Upper lobe of left lung (tissue), 6 donors: ENCODE data around the gene CLEC4M. TPM values are rescaled to one million over a fixed set of nuclear protein-coding genes. Genes with fewer than 3 reads are reported as not detected.
A peak's percentile ranks its signal among the peaks of the same experiment; 100 is the strongest.

Experiments
- ATAC-seq, 2 donors: fragments of 200-7000 bp; cut with Tn5 transposase; one replicate each; pipeline ENCODE4 v1.9.1; 2022; ENCODE audit warnings: mild to moderate bottlenecking in 2 of 2, moderate library complexity in 2 of 2; ENCODE audit not compliant: low FRiP score in 2 of 2
- DNase-seq, 2 donors: peaks; one replicate each; pipeline ENCODE4 v3.0.0-alpha.2; 2019 to 2020
- H3K27ac ChIP-seq, 4 donors: fragments of 200-600 bp; sonication (generic); one replicate each; pipeline ENCODE4 v1.5.1; 2016 to 2019
- H3K27me3 ChIP-seq, 4 donors: fragments of 200-600 bp; sonication (generic); one replicate each; pipeline ENCODE4 v1.5.1; 2017 to 2019
- H3K36me3 ChIP-seq, 4 donors: fragments of 200-600 bp; sonication (generic); one replicate each; pipeline ENCODE4 v1.5.1; 2016 to 2019
- H3K4me1 ChIP-seq, 4 donors: fragments of 200-600 bp; sonication (generic); one replicate each; pipeline ENCODE4 v1.5.1; 2018 to 2019
- H3K4me3 ChIP-seq, 4 donors: fragments of 200-600 bp; sonication (generic); one replicate each; pipeline ENCODE4 v1.5.1; 2017 to 2019; ENCODE audit warnings: mild to moderate bottlenecking in 2 of 4, moderate library complexity in 1 of 4
- H3K9me3 ChIP-seq, 4 donors: fragments of 200-600 bp; sonication (generic); one replicate each; pipeline ENCODE4 v1.5.1; 2018 to 2019
- EP300 ChIP-seq, 4 donors: sonication (generic); formaldehyde crosslinking; IDR thresholded peaks; one replicate each; pipeline ENCODE4 v1.5.1; 2017; ENCODE audit warnings: antibody characterized with exemption in 4 of 4, control low read depth in 2 of 4
- POLR2A ChIP-seq, 4 donors: fragments of 450-650 bp; IDR thresholded peaks; one replicate each; pipeline ENCODE4 v1.5.1; 2016 to 2017; ENCODE audit warnings: antibody characterized with exemption in 4 of 4, mild to moderate bottlenecking in 2 of 4
- POLR2AphosphoS5 ChIP-seq, 2 donors: sonication (generic); formaldehyde crosslinking; IDR thresholded peaks; one replicate each; pipeline ENCODE4 v1.5.1; 2017; ENCODE audit warnings: antibody characterized with exemption in 2 of 2
- WGBS, 2 donors: methylation state at CpG; one replicate each; pipeline ENCODE4 v1.1.5; 2017 to 2018; 5-methylcytosine and 5-hydroxymethylcytosine counted together
- total RNA-seq, 6 donors: library from RNA; depleted of rRNA in 4 of 6; stranded (reverse); fragments of >200 nt in 4 of 6; gene quantifications; one replicate each; pipeline versions ENCODE4 v1.1.0 to v1.2.1, GENCODE V29; 2016 to 2021
- TF ChIP-seq, protein P1 (sequence below), 6 experiments: fragments of 450-650 bp in 4 of 6; fragments of 200-600 bp in 2 of 6; sonication (generic) in 2 of 6; IDR thresholded peaks; one replicate each; pipeline ENCODE4 v1.5.1; 2016 to 2019; ENCODE audit warnings: antibody characterized with exemption in 6 of 6
- donor health status: DM: no; HTN: no; CAD: no; lungs with moderate emphysema.
- donor health status: DM: no; HTN: yes; CAD: no; lungs with severe emphysema.

CLEC4M gene
- total RNA-seq, 6 donors from 2014 or later: 0.86 to 7.4 (median 3.1) TPM; not detected in 1

DNA sequence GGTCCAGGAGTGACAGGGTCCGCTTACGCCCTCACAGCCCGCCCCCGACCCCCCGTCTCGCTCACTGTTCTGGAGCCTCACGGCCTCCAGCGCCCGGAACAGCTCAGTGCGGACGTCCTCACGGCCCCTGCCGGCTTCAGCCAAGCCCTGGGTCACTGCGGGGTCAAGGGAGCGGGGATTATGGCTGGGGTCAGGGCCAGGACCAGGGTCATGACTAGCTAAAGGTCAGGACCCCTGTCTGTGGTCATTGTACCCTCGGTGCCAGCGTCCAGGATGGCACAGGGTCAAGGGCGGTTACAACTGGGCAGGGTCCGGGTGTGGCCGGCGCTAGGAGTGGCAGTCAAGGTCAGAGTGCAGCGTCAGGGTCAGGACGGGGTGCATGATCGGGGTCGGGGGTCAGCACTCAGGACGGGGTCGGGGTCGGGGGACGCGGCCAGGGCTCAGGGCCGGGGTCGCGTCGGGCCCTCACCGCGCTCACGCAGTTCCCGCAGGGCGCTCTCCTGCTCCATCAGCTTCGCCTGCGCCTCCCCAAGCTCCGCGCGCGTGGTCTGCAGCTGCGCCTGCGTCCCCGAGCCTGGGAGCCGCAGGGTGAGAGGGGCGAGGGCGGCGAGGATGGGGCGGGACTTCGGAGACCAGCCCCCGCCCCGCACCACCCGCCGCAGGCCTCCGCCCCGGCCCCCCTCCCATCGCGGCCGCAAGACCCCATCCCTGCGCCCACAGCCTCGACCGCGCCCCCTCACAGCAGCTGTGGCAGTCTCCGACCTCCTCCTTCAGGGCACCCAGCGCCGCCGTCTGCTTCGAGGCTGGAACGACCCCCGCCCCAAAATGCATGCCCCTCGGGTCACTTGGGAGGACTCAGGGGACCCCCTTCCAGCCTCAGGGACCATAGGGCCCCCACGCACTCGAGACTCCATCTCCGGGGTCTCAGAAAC lies 32.5 kb upstream of the CLEC4M start:
- ATAC-seq (no peak), DNase-seq (peak in 1 of 2 donors; percentile 73)
- H3K27ac ChIP-seq: no peak overlapping the region
- H3K9me3 ChIP-seq: no peaks in the 10 kb centered on the region
- TF ChIP-seq POLR2AphosphoS5 (IDR thresholded peaks at IDR 0.05): no peak
- TF ChIP-seq, protein P1, sequence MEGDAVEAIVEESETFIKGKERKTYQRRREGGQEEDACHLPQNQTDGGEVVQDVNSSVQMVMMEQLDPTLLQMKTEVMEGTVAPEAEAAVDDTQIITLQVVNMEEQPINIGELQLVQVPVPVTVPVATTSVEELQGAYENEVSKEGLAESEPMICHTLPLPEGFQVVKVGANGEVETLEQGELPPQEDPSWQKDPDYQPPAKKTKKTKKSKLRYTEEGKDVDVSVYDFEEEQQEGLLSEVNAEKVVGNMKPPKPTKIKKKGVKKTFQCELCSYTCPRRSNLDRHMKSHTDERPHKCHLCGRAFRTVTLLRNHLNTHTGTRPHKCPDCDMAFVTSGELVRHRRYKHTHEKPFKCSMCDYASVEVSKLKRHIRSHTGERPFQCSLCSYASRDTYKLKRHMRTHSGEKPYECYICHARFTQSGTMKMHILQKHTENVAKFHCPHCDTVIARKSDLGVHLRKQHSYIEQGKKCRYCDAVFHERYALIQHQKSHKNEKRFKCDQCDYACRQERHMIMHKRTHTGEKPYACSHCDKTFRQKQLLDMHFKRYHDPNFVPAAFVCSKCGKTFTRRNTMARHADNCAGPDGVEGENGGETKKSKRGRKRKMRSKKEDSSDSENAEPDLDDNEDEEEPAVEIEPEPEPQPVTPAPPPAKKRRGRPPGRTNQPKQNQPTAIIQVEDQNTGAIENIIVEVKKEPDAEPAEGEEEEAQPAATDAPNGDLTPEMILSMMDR (IDR thresholded peaks at IDR 0.05): no peak
- H3K4me3 ChIP-seq: no peak overlapping the region
- H3K4me1 ChIP-seq: peaks cover 4 to 25% (median 21%) of the 10 kb centered on the region in 4 donors
- WGBS, 2 donors: 14% methylated on average over 11 of the region's 78 CpGs; no CpG with 5 or more reads in 1 of the 2 donors
- peaks cover 0 to 29% (median 12%) of the 10 kb centered on the region in 4 donors for H3K27me3 ChIP-seq
- no peaks in the 10 kb centered on the region for H3K36me3 ChIP-seq

DNA sequence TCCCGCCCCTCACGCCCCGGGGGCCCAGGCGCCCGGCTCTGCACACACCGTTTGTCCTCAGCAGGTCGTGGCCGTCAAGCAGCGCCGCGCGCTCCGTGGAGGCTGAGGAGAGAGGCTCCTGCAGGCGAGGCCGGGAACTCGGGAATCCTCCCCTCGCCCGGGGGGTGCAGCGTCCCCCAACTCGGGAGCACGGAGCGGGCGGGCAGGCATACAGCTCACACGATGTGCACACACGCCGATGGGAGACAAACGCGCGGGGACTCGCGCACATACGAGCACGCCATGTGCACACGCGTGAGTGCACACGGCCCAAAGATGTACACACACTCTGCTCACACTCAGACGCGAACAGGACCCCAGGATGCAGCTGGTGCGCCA lies 31.8 kb upstream of the CLEC4M start:
- H3K9me3 ChIP-seq: no peaks in the 10 kb centered on the region
- peak in 1 of 2 donors; percentile 83 for DNase-seq
- H3K4me3 ChIP-seq: no peak overlapping the region
- peaks cover 4 to 25% (median 21%) of the 10 kb centered on the region in 4 donors for H3K4me1 ChIP-seq
- WGBS, 2 donors: 67 to 69% methylated on average over 14 to 30 of the region's 39 CpGs
- TF ChIP-seq, protein P1 (IDR thresholded peaks at IDR 0.05): no peak
- TF ChIP-seq POLR2A (IDR thresholded peaks at IDR 0.05) (no peak), EP300 (IDR thresholded peaks at IDR 0.05) (no peak), POLR2AphosphoS5 (IDR thresholded peaks at IDR 0.05) (no peak)
- no peak for ATAC-seq
- peaks cover 0 to 29% (median 12%) of the 10 kb centered on the region in 4 donors for H3K27me3 ChIP-seq
- no peak overlapping the region for H3K27ac ChIP-seq
- no peaks in the 10 kb centered on the region for H3K36me3 ChIP-seq

DNA sequence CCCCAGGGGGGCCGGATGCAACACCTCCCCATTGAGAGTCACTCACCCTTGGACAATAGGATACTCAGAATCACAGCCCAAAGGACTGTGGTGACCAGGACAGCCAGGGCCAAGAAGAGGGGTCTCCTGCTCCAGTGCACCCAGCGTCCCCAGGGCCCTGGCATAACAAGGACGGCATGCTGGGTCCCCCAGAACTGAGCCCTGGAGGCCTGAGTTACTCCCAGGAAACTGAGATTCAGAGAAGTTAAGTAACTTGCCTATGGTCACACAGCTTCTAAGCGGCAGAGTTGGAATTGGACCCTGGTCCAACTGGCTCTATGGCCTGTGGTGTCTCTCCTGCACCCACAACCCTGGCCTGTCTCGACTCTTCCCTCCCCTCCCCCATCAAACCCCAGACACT lies 31.4 kb upstream of the CLEC4M start:
- DNase-seq (no peak), ATAC-seq (no peak)
- Histone ChIP-seq H3K36me3 (no peaks in the 10 kb centered on the region), H3K27me3 (peaks cover 0 to 29% (median 12%) of the 10 kb centered on the region in 4 donors), H3K4me3 (no peak overlapping the region), H3K27ac (no peak overlapping the region), H3K4me1 (peaks cover 4 to 25% (median 21%) of the 10 kb centered on the region in 4 donors), H3K9me3 (no peaks in the 10 kb centered on the region)
- WGBS, 2 donors: 86 to 90% methylated on average over 2 to 5 of the region's 5 CpGs
- TF ChIP-seq POLR2A (IDR thresholded peaks at IDR 0.05) (no peak), POLR2AphosphoS5 (IDR thresholded peaks at IDR 0.05) (no peak), EP300 (IDR thresholded peaks at IDR 0.05) (no peak)
- TF ChIP-seq, protein P1 (IDR thresholded peaks at IDR 0.05): no peak

DNA sequence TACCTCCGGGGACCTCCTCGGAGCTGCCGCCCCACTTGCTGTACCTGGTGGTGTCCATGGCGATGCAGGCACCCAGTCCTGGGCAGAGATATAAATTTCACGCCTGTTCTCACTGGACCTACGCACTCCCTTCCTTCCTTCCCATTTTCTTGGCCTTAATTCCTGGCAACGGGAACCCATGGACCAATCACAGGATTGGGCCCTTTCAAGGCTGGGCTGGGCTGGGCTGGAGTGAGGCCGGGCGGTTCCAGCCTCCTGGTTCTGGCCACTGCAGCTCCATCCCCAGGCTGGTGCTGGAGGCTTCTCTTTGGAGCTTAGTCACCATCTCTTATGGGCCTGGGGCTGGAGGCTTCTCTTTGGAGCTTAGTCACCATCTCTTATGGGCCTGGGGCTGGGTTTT lies 31.0 kb upstream of the CLEC4M start, which contains the start of gene CLEC4G:
TSS of gene CLEC4G (minus strand) at position 66 of the 400 bp plus-strand sequence. CDS start at position 58, 8 bp downstream.
- TF ChIP-seq POLR2A (IDR thresholded peaks at IDR 0.05): no peak
- no peak for TF ChIP-seq EP300 (IDR thresholded peaks at IDR 0.05)
- no peak for TF ChIP-seq POLR2AphosphoS5 (IDR thresholded peaks at IDR 0.05)
- TF ChIP-seq, protein P1 (IDR thresholded peaks at IDR 0.05): no peak
- H3K4me3 ChIP-seq: no peak within 1 kb of the TSS
- no peak for ATAC-seq
- H3K27me3 ChIP-seq: peaks cover 0 to 29% (median 12%) of the 10 kb centered on the region in 4 donors
- WGBS, 2 donors: 70 to 73% methylated on average over 7 to 9 of the region's 9 CpGs
- H3K9me3 ChIP-seq: no peaks in the 10 kb centered on the region
- no peaks in the 10 kb centered on the region for H3K36me3 ChIP-seq
- H3K27ac ChIP-seq: no peak within 1 kb of the TSS
- H3K4me1 ChIP-seq: peaks cover 4 to 25% (median 21%) of the 10 kb centered on the region in 4 donors
- peak in 1 of 2 donors; percentile 37 for DNase-seq
